GM06990 (cell line): ENCODE data around the gene ZNF2.

Source experiments
- DNase-seq: peaks from one replicate; pipeline ENCODE4 v3.0.0-alpha.2; 2011; ENCODE audit not compliant: insufficient read length; ENCODE audit errors: extremely low read depth
- H3K27me3 ChIP-seq: replicated peaks from 2 replicates; pipeline ENCODE4 v1.6.0; 2011; ENCODE audit warnings: low read length; ENCODE audit not compliant: control insufficient read depth, insufficient read depth
- H3K36me3 ChIP-seq: 2 replicates; pipeline ENCODE4 v1.5.1; 2011; ENCODE audit warnings: low read length; ENCODE audit not compliant: control insufficient read depth, insufficient read depth
- H3K4me3 ChIP-seq: replicated peaks from 2 replicates; pipeline ENCODE4 v1.5.1; 2011; ENCODE audit warnings: low read depth, mild to moderate bottlenecking, control low read depth, low read length
- CTCF ChIP-seq: IDR thresholded peaks from 2 replicates; pipeline ENCODE4 v1.5.1; 2011; ENCODE audit warnings: low read length, control low read depth, mild to moderate bottlenecking, inconsistent platforms; ENCODE audit not compliant: insufficient read depth, poor library complexity, severe bottlenecking

The ZNF2 gene

GRCh38 chr2:95231723-95232122 is 66.1 kb downstream of the ZNF2 start:
- Histone ChIP-seq H3K27me3 (no peaks in the 10 kb centered on the region), H3K4me3 (no peak overlapping the region), H3K36me3 (no peaks in the 10 kb centered on the region)
- DNase-seq, result no peak
- peak; percentile 88 for TF ChIP-seq CTCF

DNA sequence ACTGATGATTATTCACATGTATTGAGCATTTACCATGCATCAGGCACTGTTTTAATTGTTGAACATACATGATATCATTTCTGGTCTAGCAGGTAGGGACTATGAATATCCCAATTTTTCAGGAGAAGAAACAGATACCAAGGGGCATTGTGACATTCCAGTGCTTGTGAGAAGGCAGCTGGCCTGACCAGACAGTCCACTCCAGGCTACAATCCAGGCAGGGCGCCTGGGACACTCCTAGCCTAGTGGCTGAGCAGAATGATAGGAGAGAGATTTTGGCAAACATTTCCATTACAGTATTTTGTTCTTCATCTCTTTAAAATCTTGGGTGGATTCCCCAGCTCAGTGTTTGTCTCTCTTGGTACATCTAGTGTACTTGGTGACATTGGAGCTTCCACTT is 66.6 kb downstream of the ZNF2 start:
- no peaks in the 10 kb centered on the region for H3K36me3 ChIP-seq
- no peak for DNase-seq
- no peak overlapping the region for H3K4me3 ChIP-seq
- no peaks in the 10 kb centered on the region for H3K27me3 ChIP-seq
- no peak for TF ChIP-seq CTCF
